K562 (cell line): ENCODE measurements around the gene TRANK1. TPM values are rescaled to one million over a fixed set of nuclear protein-coding genes. Genes with fewer than 3 reads are reported as not detected.

ENCODE experiments used
- ARID1B ChIP-seq: fragments of 450-650 bp; IDR thresholded peaks from 2 replicates; pipeline ENCODE4 v1.6.1; 2016; ENCODE audit warnings: antibody characterized with exemption, mild to moderate bottlenecking, inconsistent platforms
- ATF3 ChIP-seq, 2 experiments: fragments of 450-650 bp in 1 of 2; sonication (generic) in 1 of 2; formaldehyde crosslinking in 1 of 2; IDR thresholded peaks in 1 of 2; conservative IDR thresholded peaks in 1 of 2; 2 replicates each; pipeline versions ENCODE4 v1.6.1 to v1.8.1; 2016 to 2023; ENCODE audit warnings: mild to moderate bottlenecking in 2 of 2, moderate library complexity in 2 of 2, inconsistent platforms in 1 of 2, missing genetic modification reagents in 1 of 2
- BCOR ChIP-seq: fragments of 450-650 bp; IDR thresholded peaks from 2 replicates; pipeline ENCODE4 v1.6.1; 2016
- CBX2 ChIP-seq: fragments of 200-600 bp; sonication (generic); IDR thresholded peaks from one replicate; pipeline ENCODE4 v1.6.1; 2012; ENCODE audit warnings: mild to moderate bottlenecking, low read length, inconsistent platforms; ENCODE audit not compliant: insufficient read depth, poor library complexity, severe bottlenecking
- E2F8 ChIP-seq: fragments of 450-650 bp; IDR thresholded peaks from 2 replicates; pipeline ENCODE4 v1.7.1; 2018; ENCODE audit warnings: mild to moderate bottlenecking, low read depth; ENCODE audit not compliant: partially characterized antibody
- GABPB2 ChIP-seq: fragments of 250-450 bp; sonication (Bioruptor Pico); conservative IDR thresholded peaks from 2 replicates; pipeline ENCODE4 v1.5.1; 2021; ENCODE audit warnings: mild to moderate bottlenecking
- MCM7 ChIP-seq, 2 experiments: fragments of 450-650 bp; IDR thresholded peaks; 2 replicates each; pipeline ENCODE4 v1.6.1; 2016 to 2018
- MEF2D ChIP-seq: conservative IDR thresholded peaks from 2 replicates; pipeline ENCODE4 v1.6.1; 2016; ENCODE audit warnings: low read depth, missing genetic modification characterization, missing compliant biosample characterization
- MTF1 ChIP-seq: fragments of 250-450 bp; sonication (Bioruptor Pico); IDR thresholded peaks from 2 replicates; pipeline ENCODE4 v1.9.0; 2021; ENCODE audit warnings: moderate library complexity, mild to moderate bottlenecking, inconsistent platforms, borderline replicate concordance
- NKRF ChIP-seq: fragments of 450-650 bp; IDR thresholded peaks from 2 replicates; pipeline ENCODE4 v1.6.1; 2016; ENCODE audit warnings: borderline replicate concordance
- ZNF133 ChIP-seq: fragments of 250-450 bp; sonication (Bioruptor Pico); IDR thresholded peaks from 2 replicates; pipeline ENCODE4 v1.4.0; 2020; ENCODE audit warnings: mild to moderate bottlenecking
- ZNF174 ChIP-seq: fragments of 250-450 bp; sonication (Bioruptor Pico); IDR thresholded peaks from 2 replicates; pipeline ENCODE4 v1.4.0; 2020; ENCODE audit warnings: mild to moderate bottlenecking
- ZNF444 ChIP-seq: fragments of 250-450 bp; sonication (Bioruptor Pico); IDR thresholded peaks from 2 replicates; pipeline ENCODE4 v1.4.0; 2020; ENCODE audit warnings: mild to moderate bottlenecking, moderate library complexity
- ZNF592 ChIP-seq: fragments of 450-650 bp; IDR thresholded peaks from 2 replicates; pipeline ENCODE4 v1.6.1; 2017; ENCODE audit warnings: antibody characterized with exemption, mild to moderate bottlenecking
- ZNF766 ChIP-seq: fragments of 200-800 bp; sonication (Bioruptor generic); conservative IDR thresholded peaks from 2 replicates; pipeline ENCODE4 v1.6.1; 2016; ENCODE audit warnings: missing genetic modification characterization, missing compliant biosample characterization
- polyA plus RNA-seq, 8 experiments: library from polyadenylated mRNA; depleted of rRNA in 4 of 8; stranded (reverse) in 5 of 8; unstranded in 3 of 8; fragments of >200 nt; fragmentation: Nextera tagmentation in 2 of 8; fragmentation: Illumina TruSeq in 1 of 8; extraction: Ambion mirVana in 2 of 8; extraction: Trizol in 1 of 8; gene quantifications; 2 replicates each; pipeline versions ENCODE4 v1.2.1 to v1.2.3, GENCODE V29; 2011 to 2014; ENCODE audit warnings: inconsistent platforms in 1 of 8, missing spikeins in 1 of 8
- total RNA-seq, 7 experiments: library from RNA; depleted of rRNA in 6 of 7; stranded (reverse); fragments of >200 nt in 6 of 7; fragmentation: Illumina TruSeq in 2 of 7; extraction: Trizol in 2 of 7; gene quantifications; 2 replicates each; pipeline versions ENCODE4 v1.2.1 to v1.2.3, GENCODE V29; 2011 to 2021; ENCODE audit warnings: low replicate concordance in 1 of 7

TRANK1 gene
- total and polyA plus RNA-seq, 9 of the 15 experiments (the other 6 are each of a cell fraction or from before 2014, with no cell fraction given): 0.41 to 5.3 (median 2.1) TPM

- TF ChIP-seq ZNF766 (0 out of 2 replicates have a peak, but pooled peaks have one; percentile 37), MEF2D (tag) (no peak), ATF3 (IDR thresholded peaks at IDR 0.05) (peak; percentile 42), ATF3 (CRISPR knock-in tag; conservative IDR thresholded peaks at IDR 0.05) (no peak), ZNF133 (CRISPR knock-in tag) (no peak), ZNF592 (0 out of 2 replicates have a peak, but pooled peaks have one; percentile 87), NKRF (peak; percentile 72; the same call in 1 of the 2 replicates), MCM7 (IDR thresholded peaks at IDR 0.05) (no peak), BCOR (no peak), ZNF444 (CRISPR knock-in tag) (no peak), ARID1B (0 out of 2 replicates have a peak, but pooled peaks have one; percentile 38), GABPB2 (CRISPR knock-in tag) (no peak), MTF1 (CRISPR knock-in tag) (no peak), ZNF174 (CRISPR knock-in tag) (no peak), E2F8 (no peak), CBX2 (no peak)
Observed at GRCh38 chr3:36991923-36992805, 47.3 kb upstream of the TRANK1 start (continued).
